Right atrium auricular region (tissue), 2 donors: ENCODE data around the gene SALL3. TPM values are rescaled to one million over a fixed set of nuclear protein-coding genes. Genes with fewer than 3 reads are reported as not detected.

Experiments used
- DNase-seq: peaks from one replicate; pipeline ENCODE4 v3.0.0-alpha.2; 2019; ENCODE audit warnings: low spot score
- H3K27ac ChIP-seq, 2 donors: fragments of 200-600 bp; sonication (generic); 1 replicate in 1 of 2; 2 replicates in 1 of 2; pipeline ENCODE4 v1.5.1; 2016 to 2019
- H3K27me3 ChIP-seq, 2 donors: fragments of 200-600 bp; sonication (generic); one replicate each; pipeline versions ENCODE4 v1.5.1 to v1.6.0; 2017 to 2019
- H3K36me3 ChIP-seq: fragments of 200-600 bp; sonication (generic); one replicate; pipeline ENCODE4 v1.5.1; 2016
- H3K4me1 ChIP-seq, 2 donors: fragments of 200-600 bp; sonication (generic); one replicate each; pipeline versions ENCODE4 v1.5.1 to v1.6.0; 2017 to 2019
- H3K4me3 ChIP-seq, 2 donors: fragments of 200-600 bp; sonication (generic); 1 replicate in 1 of 2; 2 replicates in 1 of 2; pipeline ENCODE4 v1.5.1; 2017 to 2019; ENCODE audit warnings: mild to moderate bottlenecking in 1 of 2, moderate library complexity in 1 of 2
- H3K9me3 ChIP-seq, 2 donors: fragments of 200-600 bp; sonication (generic); one replicate each; pipeline ENCODE4 v1.5.1; 2019
- total RNA-seq, 2 donors: library from RNA; depleted of rRNA; stranded (reverse); fragments of >200 nt; gene quantifications; one replicate each; pipeline ENCODE4 v1.1.0, GENCODE V29; 2016
- TF ChIP-seq, protein P1 (sequence below), 2 donors: fragments of 200-600 bp; sonication (generic); IDR thresholded peaks; one replicate each; pipeline ENCODE4 v1.5.1; 2019; ENCODE audit warnings: antibody characterized with exemption in 2 of 2

Gene SALL3
- total RNA-seq, 2 donors from 2014 or later: 1.5 to 2.5 TPM

GRCh38 chr18:78947291-78947690 lies 32.3 kb upstream of the SALL3 start:
- Histone ChIP-seq H3K27ac (no peak overlapping the region), H3K4me3 (no peak overlapping the region), H3K36me3 (no peaks in the 10 kb centered on the region), H3K4me1 (no peaks in the 10 kb centered on the region), H3K9me3 (peaks cover 0 to 6% of the 10 kb centered on the region in 2 donors), H3K27me3 (no peaks in the 10 kb centered on the region)
- no peak for DNase-seq
- TF ChIP-seq, protein P1, sequence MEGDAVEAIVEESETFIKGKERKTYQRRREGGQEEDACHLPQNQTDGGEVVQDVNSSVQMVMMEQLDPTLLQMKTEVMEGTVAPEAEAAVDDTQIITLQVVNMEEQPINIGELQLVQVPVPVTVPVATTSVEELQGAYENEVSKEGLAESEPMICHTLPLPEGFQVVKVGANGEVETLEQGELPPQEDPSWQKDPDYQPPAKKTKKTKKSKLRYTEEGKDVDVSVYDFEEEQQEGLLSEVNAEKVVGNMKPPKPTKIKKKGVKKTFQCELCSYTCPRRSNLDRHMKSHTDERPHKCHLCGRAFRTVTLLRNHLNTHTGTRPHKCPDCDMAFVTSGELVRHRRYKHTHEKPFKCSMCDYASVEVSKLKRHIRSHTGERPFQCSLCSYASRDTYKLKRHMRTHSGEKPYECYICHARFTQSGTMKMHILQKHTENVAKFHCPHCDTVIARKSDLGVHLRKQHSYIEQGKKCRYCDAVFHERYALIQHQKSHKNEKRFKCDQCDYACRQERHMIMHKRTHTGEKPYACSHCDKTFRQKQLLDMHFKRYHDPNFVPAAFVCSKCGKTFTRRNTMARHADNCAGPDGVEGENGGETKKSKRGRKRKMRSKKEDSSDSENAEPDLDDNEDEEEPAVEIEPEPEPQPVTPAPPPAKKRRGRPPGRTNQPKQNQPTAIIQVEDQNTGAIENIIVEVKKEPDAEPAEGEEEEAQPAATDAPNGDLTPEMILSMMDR (IDR thresholded peaks at IDR 0.05): no peak

GRCh38 chr18:78948221-78948620 lies 31.4 kb upstream of the SALL3 start:
- no peak overlapping the region for H3K4me3 ChIP-seq
- no peak overlapping the region for H3K27ac ChIP-seq
- no peaks in the 10 kb centered on the region for H3K27me3 ChIP-seq
- H3K9me3 ChIP-seq: peaks cover 0 to 7% of the 10 kb centered on the region in 2 donors
- TF ChIP-seq, protein P1 (IDR thresholded peaks at IDR 0.05): no peak
- no peak for DNase-seq
- no peaks in the 10 kb centered on the region for H3K4me1 ChIP-seq
- no peaks in the 10 kb centered on the region for H3K36me3 ChIP-seq

DNA sequence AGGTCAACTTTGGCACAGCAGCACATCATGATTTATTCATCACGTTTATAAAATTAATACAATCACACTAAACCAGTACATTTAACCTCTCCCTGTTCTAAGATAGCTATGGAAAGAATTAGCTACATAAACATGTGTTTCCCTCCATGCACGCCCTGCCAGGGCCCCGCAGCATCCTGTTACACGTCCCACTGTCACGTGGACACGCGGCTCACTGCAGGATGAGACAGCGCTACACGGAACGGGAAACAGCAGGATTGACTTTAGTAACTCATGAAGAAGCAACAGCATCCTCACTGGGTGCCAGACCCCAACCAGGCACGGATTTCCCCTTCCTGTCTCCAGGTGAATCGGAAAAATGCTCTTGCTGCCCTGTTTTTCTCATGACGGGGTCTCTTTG lies 30.9 kb upstream of the SALL3 start:
- H3K27me3 ChIP-seq: no peaks in the 10 kb centered on the region
- H3K4me3 ChIP-seq: no peak overlapping the region
- H3K36me3 ChIP-seq: no peaks in the 10 kb centered on the region
- no peak for DNase-seq
- TF ChIP-seq, protein P1 (IDR thresholded peaks at IDR 0.05): no peak
- no peaks in the 10 kb centered on the region for H3K4me1 ChIP-seq
- H3K27ac ChIP-seq: no peak overlapping the region
- H3K9me3 ChIP-seq: peaks cover 0 to 7% of the 10 kb centered on the region in 2 donors

- Histone ChIP-seq H3K27me3 (no peaks in the 10 kb centered on the region), H3K36me3 (no peaks in the 10 kb centered on the region), H3K27ac (no peak overlapping the region), H3K4me1 (no peaks in the 10 kb centered on the region), H3K4me3 (no peak overlapping the region), H3K9me3 (peaks cover 0 to 7% of the 10 kb centered on the region in 2 donors)
- no peak for DNase-seq
- TF ChIP-seq, protein P1 (IDR thresholded peaks at IDR 0.05): no peak
Observed at GRCh38 chr18:78949216-78949615, 30.4 kb upstream of the SALL3 start.

GRCh38 chr18:78950386-78950785 lies 29.2 kb upstream of the SALL3 start:
- Histone ChIP-seq H3K4me3 (no peak overlapping the region), H3K27ac (no peak overlapping the region), H3K4me1 (no peaks in the 10 kb centered on the region), H3K9me3 (peaks cover 0 to 7% of the 10 kb centered on the region in 2 donors), H3K36me3 (no peaks in the 10 kb centered on the region), H3K27me3 (no peaks in the 10 kb centered on the region)
- no peak for DNase-seq
- TF ChIP-seq, protein P1 (IDR thresholded peaks at IDR 0.05): no peak

DNA sequence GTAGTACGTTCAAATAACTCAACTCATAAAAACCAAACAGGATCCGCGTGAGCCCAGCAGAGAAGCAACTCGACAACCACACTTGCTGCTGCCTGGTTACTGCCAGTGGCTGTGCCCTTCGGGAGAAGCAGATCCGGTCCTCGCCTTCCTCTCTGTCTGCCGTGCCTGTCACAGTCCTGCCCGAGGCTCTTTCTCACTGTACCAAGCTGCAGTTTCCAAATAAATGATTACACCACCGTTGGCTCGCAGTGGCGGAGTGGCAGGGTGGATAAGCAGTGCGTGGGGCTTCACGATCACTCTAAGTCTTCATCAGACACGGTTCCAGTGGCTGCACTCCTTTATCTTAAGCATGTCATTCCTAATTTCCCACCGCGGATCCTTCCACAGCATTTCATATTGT lies 26.1 kb upstream of the SALL3 start:
- H3K36me3 ChIP-seq: no peaks in the 10 kb centered on the region
- H3K4me1 ChIP-seq: no peaks in the 10 kb centered on the region
- H3K9me3 ChIP-seq: peaks cover 0 to 7% of the 10 kb centered on the region in 2 donors
- no peak overlapping the region for H3K27ac ChIP-seq
- no peaks in the 10 kb centered on the region for H3K27me3 ChIP-seq
- DNase-seq: no peak
- H3K4me3 ChIP-seq: no peak overlapping the region
- TF ChIP-seq, protein P1 (IDR thresholded peaks at IDR 0.05): no peak
